ENCODE results near the gene PPP1R7. TPM values are rescaled to one million over a fixed set of nuclear protein-coding genes. Genes with fewer than 3 reads are reported as not detected.

Gene PPP1R7
- total and polyA plus RNA-seq, 9 of the 15 experiments (the other 6 are each of a cell fraction or from before 2014, with no cell fraction given), result 37.5 to 75.0 (median 50.5) TPM

- in situ Hi-C loops (cut with MboI), result no loop called here
These were observed 64.5 kb downstream of the PPP1R7 start for GRCh38 chr2:241214766-241215165.

More at GRCh38 chr2:241214766-241215165, 64.5 kb downstream of the PPP1R7 start:
- POLR2A ChIA-PET, result no interaction called here
- H3K4me3 ChIP-seq, result no peak overlapping the region
- H2AFZ ChIP-seq (ENCODE audit: low read depth, low read length), result no peak overlapping the region
- peaks cover 5 to 50% of the 10 kb centered on the region in 2 experiments; a peak in 4 of 5 replicates for H3K27me3 ChIP-seq (ENCODE audit: control insufficient read depth in 2 of 2, insufficient read depth in 2 of 2, low read length in 2 of 2)
- H4K20me1 ChIP-seq (replicated peaks; ENCODE audit: control insufficient read depth, insufficient read depth, low read length), result peaks cover 5% of the 10 kb centered on the region; the same call in 1 of the 2 replicates
- H3K4me2 ChIP-seq (ENCODE audit: insufficient read depth, low read length), result no peak overlapping the region
- H3K27ac ChIP-seq (ENCODE audit: extremely low read depth, low read depth, low read length), result no peak overlapping the region
- H3K79me2 ChIP-seq (ENCODE audit: control insufficient read depth, insufficient read depth, low read length), result peaks cover 9% of the 10 kb centered on the region
- no peaks in the 10 kb centered on the region for H3K36me3 ChIP-seq (ENCODE audit: control insufficient read depth, insufficient read depth, low read length)
- TF ChIP-seq, protein P1, sequence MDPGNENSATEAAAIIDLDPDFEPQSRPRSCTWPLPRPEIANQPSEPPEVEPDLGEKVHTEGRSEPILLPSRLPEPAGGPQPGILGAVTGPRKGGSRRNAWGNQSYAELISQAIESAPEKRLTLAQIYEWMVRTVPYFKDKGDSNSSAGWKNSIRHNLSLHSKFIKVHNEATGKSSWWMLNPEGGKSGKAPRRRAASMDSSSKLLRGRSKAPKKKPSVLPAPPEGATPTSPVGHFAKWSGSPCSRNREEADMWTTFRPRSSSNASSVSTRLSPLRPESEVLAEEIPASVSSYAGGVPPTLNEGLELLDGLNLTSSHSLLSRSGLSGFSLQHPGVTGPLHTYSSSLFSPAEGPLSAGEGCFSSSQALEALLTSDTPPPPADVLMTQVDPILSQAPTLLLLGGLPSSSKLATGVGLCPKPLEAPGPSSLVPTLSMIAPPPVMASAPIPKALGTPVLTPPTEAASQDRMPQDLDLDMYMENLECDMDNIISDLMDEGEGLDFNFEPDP (CRISPR knock-in tag; IDR thresholded peaks at IDR 0.05), result no peak
- TF ChIP-seq ZNF655 (CRISPR knock-in tag; IDR thresholded peaks at IDR 0.05) (no peak), ERF (CRISPR knock-in tag; IDR thresholded peaks at IDR 0.05) (no peak), PRPF4 (IDR thresholded peaks at IDR 0.05; ENCODE audit: insufficient read depth, low read depth, low read length, poor library complexity, severe bottlenecking) (no peak), TEAD1 (CRISPR knock-in tag; IDR thresholded peaks at IDR 0.05) (no peak), TBL1XR1 (IDR thresholded peaks at IDR 0.05; ENCODE audit: low read length in 2 of 2) (no peak), LCOR (CRISPR knock-in tag; IDR thresholded peaks at IDR 0.05) (no peak), PCBP2 (IDR thresholded peaks at IDR 0.05; ENCODE audit: low read depth, low read length, poor library complexity, severe bottlenecking) (no peak), SFPQ (IDR thresholded peaks at IDR 0.05; ENCODE audit: low read depth, low read length) (no peak)
- BruUV-seq (replicated peaks), result no TSS peak
- intact Hi-C loops (cut with micrococcal nuclease), result loop anchor here (5.0 kb wide), 1 partner anchor 137 kb away; no protein-coding TSS in a partner anchor
- FAIRE-seq (no peak), DNase-seq (ENCODE audit: extremely low read depth in 1 of 4, low spot score in 3 of 4) (no peak), ATAC-seq (no peak)
- peaks cover 2 to 30% of the 10 kb centered on the region in 2 experiments; a peak in 3 of 5 replicates for H3K4me1 ChIP-seq (replicated peaks in 1 of 2; ENCODE audit: control insufficient read depth in 2 of 2, insufficient read depth in 2 of 2, low read length in 2 of 2)
- H3K9ac ChIP-seq (ENCODE audit: insufficient read depth in 1 of 2, low read depth in 2 of 2, low read length in 2 of 2), result no peak overlapping the region
- 40% methylated on average over 8 of the region's 12 CpGs for WGBS (ENCODE audit: insufficient coverage, low coverage, missing lambda C conversion rate)
- CTCF ChIA-PET (ENCODE audit: low intra/inter-chr PET ratio), result no interaction called here
- H3K9me3 ChIP-seq (replicated peaks; ENCODE audit: control insufficient read depth, insufficient read depth, low read depth, low read length), result no peaks in the 10 kb centered on the region
- no peaks in the 10 kb centered on the region for H3K9me1 ChIP-seq (ENCODE audit: control insufficient read depth, insufficient read depth, low read length)

All from K562 (cell line).